ENCODE measurements around the gene HEATR3.

The HEATR3 gene

DNA sequence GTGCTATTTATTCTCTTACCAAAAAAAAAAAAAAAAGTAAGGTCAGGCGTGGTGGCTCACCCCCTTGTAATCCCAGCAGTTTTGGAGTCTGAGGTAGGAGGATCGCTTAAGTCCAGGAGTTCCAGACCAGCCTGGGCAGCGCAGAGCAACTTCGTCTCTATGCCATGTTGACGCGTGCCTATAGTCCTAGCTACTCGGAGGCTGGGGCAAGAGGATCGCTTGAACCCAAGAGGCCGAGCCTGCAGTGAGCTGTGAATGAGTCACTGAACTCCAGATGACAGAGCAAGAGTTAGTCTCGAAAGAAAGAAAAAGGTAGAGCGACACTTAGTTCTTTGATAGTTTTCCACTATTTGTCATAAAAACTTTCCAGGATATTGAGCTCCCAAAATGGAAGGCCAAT lies 86.0 kb downstream of the HEATR3 start:
- TF ChIP-seq, protein P1, sequence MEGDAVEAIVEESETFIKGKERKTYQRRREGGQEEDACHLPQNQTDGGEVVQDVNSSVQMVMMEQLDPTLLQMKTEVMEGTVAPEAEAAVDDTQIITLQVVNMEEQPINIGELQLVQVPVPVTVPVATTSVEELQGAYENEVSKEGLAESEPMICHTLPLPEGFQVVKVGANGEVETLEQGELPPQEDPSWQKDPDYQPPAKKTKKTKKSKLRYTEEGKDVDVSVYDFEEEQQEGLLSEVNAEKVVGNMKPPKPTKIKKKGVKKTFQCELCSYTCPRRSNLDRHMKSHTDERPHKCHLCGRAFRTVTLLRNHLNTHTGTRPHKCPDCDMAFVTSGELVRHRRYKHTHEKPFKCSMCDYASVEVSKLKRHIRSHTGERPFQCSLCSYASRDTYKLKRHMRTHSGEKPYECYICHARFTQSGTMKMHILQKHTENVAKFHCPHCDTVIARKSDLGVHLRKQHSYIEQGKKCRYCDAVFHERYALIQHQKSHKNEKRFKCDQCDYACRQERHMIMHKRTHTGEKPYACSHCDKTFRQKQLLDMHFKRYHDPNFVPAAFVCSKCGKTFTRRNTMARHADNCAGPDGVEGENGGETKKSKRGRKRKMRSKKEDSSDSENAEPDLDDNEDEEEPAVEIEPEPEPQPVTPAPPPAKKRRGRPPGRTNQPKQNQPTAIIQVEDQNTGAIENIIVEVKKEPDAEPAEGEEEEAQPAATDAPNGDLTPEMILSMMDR (IDR thresholded peaks at IDR 0.05): no peak

DNA sequence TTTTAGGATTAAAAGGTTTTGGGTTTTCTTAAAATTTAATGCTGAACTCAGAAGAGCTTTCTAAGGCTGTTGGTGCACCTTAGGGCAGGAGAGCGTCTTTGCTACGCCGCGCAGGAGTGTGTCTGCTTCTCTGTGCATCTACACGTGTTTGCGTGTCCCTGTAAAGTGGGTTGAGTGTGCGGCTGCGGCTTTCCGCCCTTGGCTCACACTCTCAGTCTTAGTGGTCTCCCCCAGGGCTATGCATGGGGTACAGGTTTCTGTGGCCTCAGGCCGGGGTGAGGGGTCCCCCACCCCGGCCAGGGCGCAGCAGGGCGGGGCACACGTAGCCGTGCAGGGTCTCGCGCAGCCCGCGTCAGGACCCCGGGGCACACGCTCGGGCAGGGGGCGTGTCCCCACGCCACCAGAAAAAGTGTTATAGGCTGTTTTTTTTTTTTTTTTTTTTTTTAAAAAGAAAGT lies 86.6 kb downstream of the HEATR3 start:
- TF ChIP-seq, protein P1 (IDR thresholded peaks at IDR 0.05): no peak

DNA sequence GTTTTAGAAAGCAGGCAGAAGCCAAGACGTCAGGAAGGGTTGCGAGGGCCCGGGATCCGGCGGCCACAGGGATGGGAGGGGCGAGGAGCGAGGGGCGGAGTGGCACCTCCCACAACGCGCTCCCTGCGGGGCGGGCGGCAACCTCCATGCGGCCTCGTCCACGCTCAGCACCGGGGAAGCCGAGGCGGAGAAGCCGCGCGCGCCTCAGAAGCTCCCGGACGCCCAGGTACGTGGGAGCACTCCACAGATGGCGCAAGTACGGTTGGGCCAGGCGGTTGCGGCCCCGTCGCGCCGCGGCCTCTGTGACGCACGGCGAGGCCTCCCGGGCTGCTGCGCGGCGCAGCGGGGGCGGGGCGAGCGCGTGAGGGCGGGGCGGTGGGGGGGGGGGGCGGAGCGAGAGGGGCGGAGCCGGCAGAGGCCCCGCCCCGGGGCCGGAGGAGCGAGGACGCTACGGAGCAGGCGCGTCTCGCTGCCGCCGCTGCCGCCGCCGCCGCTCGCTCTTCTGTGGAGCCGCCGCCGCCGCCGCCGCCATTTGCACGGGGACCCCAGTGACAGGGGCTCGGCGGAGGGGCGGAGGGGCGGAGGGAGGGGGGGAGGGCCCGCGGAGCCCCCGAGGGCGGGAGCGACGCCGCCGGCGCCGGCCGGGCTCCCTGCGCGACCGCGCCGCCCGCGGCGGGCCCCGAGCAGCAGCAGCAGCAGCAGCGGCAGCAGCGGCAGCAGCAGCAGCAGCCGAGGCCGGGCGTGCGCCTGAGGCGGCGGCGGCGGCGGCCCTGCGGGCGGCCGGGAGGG lies 87.2 kb downstream of the HEATR3 start, which contains the start of gene TENT4B:
TENT4B (plus strand) TSS at position 500 of the 789 bp plus-strand sequence. CDS start 316 bp downstream, outside the sequence.
- TF ChIP-seq, protein P1 (IDR thresholded peaks at IDR 0.05): no peak

DNA sequence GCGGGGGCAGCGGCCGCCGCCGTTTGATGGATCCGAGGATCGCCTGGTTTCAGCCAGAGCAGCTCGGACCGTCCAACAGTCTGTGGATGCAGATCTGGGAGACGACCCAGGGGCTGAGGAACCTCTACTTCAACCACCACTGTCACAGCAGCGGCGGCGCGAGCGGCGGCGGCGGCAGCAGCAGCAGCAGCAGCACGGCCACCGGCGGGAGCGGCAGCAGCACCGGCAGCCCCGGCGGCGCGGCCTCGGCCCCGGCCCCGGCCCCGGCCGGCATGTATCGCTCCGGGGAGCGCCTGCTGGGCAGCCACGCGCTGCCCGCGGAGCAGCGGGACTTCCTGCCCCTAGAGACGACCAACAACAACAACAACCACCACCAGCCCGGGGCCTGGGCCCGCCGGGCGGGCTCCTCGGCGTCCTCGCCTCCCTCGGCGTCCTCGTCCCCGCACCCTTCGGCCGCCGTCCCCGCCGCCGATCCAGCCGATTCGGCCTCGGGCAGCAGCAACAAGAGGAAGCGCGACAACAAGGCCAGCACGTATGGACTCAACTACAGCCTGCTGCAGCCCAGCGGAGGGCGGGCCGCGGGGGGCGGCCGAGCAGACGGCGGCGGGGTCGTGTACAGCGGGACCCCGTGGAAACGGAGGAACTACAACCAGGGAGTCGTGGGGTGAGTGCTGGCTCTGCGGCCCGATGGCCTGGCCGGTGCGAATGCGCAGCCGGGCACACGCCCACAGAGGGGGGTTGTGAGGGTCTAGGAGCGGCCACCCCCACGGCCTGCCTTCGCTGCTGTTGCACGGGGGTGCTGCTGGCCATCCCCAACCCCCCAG lies 88.0 kb downstream of the HEATR3 start:
- TF ChIP-seq, protein P1 (IDR thresholded peaks at IDR 0.05): no peak

DNA sequence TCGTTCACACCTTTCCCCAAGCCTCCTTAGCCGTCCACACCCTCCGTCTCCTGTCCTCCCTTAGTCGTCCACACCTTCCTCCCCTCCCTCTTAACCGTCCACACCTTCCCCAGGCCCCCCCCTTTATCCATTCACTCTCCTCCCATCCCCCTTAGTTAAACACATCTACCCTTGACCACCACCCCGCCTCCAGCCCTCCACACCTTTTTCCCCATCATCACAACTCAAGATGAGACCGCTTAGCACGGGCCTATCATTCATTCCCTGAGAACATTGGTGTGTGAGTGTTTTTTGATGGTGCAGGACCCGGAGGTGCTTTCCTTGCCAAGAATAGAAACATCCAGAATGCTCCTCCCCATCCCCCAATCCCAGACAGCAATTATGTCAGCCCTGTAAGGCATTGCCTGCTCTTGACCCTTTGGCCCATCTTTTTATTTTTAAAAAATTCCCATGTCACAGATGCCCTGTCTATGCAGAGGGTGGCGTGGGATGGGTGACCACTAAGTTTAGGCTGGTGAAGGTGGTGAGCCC lies 88.7 kb downstream of the HEATR3 start:
- TF ChIP-seq, protein P1 (IDR thresholded peaks at IDR 0.05): no peak

GRCh38 chr16:50155925-50156324 lies 90.2 kb downstream of the HEATR3 start:
- TF ChIP-seq, protein P1 (IDR thresholded peaks at IDR 0.05): no peak

Data from LNCAP (cell line).